GM10266 (cell line): ENCODE results near the gene SART3.

Source experiments
- DNase-seq: peaks from one replicate; pipeline ENCODE4 v3.0.0; 2012; ENCODE audit errors: extremely low spot score
- TF ChIP-seq, protein P1 (sequence below): IDR thresholded peaks from 2 replicates; pipeline ENCODE4 v1.5.1; 2012; ENCODE audit warnings: mild to moderate bottlenecking, low read depth; ENCODE audit not compliant: control insufficient read depth, insufficient read depth; ENCODE audit errors: missing control alignments

The SART3 gene

DNA sequence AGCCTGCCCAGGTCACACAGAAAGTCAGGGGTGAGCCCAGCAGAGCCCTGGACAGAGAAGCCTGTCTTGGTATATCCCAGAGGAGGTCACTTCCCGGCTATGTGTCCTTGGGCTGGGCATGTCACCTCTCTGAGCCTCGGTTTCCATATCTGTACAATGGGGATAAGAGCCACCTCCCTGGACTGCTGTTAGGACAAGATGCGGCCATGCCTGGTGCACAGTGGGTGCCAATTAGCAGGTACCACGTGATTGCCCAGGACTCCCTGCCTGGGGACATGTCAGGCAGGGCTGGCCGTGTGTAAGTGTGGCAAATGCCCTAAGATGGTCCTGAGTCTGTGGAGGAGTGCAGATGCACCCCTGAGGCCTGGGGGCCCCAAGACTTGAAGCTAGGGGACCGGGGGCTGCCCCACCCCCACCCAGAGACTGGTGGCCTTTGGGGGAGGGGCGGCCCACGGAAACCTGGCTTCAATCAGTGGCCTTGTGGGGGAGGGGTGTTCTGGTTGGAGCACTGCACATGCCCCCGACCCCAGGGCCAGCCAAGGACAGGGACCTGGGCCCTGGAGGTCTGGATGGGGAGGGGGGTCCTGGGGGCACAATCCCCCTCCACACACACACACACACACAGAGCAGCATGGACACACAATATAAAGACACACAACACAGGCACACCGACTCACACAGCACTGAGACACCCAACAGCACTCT, 36.0 kb upstream of the SART3 start:
- TF ChIP-seq, protein P1, sequence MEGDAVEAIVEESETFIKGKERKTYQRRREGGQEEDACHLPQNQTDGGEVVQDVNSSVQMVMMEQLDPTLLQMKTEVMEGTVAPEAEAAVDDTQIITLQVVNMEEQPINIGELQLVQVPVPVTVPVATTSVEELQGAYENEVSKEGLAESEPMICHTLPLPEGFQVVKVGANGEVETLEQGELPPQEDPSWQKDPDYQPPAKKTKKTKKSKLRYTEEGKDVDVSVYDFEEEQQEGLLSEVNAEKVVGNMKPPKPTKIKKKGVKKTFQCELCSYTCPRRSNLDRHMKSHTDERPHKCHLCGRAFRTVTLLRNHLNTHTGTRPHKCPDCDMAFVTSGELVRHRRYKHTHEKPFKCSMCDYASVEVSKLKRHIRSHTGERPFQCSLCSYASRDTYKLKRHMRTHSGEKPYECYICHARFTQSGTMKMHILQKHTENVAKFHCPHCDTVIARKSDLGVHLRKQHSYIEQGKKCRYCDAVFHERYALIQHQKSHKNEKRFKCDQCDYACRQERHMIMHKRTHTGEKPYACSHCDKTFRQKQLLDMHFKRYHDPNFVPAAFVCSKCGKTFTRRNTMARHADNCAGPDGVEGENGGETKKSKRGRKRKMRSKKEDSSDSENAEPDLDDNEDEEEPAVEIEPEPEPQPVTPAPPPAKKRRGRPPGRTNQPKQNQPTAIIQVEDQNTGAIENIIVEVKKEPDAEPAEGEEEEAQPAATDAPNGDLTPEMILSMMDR: no peak
- no peak for DNase-seq

DNA sequence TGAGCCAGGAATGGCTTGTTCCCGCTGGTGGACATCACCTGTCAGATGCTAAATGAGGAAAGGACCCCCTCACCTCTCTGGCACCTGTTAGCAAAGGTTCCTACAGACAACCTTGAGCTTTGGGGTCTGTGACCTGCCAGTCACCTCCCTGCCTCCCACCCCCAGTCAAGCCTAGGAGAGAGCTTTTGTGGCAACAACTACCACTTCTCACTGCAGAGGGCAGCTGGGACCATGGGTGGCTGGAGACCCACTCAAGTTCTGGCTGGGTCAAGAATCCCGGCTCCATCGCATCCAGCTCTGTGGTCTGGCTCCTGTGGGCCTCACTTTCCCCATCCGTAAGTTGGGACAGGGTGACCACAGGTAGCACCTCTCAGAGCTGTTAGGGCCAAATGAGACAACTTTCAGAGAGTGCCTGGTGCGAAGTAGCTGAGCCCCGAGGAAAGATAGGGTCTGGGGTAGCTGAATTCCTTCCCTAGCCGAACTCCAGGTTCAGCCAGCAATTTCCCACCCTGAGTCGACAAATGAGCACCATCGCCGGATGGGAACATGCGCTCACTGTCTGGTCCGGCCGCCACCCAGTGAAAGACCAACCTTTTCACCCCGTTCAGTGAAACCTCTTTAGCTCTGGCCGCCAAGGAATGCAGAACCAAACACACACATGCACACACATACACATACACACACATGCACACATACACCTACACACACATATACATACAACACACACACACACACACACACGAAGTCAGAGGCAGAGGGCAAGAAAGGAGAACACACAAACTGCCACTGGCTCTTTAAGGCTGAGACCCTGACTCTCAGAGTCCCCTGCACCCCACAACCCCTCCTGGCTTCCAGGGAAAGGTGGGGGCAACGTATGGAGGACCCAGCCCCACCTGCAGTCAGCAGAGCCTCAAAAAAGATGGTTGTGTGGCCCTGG, 35.0 kb upstream of the SART3 start:
- TF ChIP-seq, protein P1: no peak
- DNase-seq: no peak

DNA sequence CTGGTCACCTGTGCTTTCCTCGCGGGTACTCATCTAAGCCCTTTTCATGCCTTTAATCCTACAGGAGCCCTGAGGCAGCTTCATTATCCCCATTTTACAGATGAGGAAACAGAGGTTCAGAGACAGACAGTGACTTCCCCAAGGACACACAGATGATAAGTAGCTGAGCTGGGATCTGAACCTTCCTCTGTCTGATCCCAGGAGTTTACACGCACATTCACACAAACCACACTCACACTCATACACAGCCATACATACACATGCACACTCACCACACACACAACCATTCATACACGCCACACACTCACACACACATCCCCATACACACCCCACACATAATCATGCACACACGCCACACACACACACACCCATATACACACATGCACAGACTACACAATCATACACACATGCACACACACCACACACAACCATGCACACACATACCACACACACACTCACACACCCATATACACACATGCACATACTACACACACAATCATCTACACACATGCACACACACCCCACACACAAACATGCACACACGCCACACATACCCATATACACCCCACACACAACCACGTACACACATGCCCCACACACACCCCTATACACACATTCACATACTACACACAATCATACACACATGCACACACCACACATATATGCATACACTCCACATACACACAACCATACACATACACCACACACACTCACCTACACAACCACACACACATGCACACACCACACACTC, 34.2 kb upstream of the SART3 start:
- TF ChIP-seq, protein P1: no peak

DNA sequence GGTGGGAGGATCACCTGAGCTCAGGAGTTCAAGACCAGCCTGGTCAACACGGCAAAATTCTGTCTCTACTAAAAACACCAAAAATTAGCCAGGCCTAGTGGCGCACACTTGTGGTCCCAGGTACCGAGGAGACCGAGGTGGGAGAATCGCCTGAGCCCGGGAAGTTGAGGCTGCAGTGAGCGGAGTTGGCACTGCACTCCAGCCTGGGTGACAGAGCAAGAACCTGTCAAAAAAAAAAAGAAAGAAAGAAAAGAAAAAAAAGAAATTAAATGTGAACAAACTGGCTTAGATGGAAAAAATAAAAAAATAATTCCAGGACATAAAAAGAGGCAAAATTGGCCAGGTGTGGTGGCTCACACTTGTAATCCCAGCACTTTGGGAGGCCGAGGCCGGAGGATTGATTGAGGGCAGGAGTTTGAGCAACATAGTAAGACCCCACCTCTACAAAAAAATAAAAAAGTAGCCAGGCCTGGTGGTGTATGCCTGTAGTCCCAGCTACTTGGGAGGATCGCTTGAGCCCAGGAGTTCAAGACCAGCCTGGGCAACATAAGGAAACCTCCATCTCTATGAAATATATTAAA, 33.4 kb upstream of the SART3 start:
- no peak for DNase-seq
- TF ChIP-seq, protein P1: no peak

More for the DNA sequence above, 34.2 kb upstream of the SART3 start:
- DNase-seq: no peak

DNA sequence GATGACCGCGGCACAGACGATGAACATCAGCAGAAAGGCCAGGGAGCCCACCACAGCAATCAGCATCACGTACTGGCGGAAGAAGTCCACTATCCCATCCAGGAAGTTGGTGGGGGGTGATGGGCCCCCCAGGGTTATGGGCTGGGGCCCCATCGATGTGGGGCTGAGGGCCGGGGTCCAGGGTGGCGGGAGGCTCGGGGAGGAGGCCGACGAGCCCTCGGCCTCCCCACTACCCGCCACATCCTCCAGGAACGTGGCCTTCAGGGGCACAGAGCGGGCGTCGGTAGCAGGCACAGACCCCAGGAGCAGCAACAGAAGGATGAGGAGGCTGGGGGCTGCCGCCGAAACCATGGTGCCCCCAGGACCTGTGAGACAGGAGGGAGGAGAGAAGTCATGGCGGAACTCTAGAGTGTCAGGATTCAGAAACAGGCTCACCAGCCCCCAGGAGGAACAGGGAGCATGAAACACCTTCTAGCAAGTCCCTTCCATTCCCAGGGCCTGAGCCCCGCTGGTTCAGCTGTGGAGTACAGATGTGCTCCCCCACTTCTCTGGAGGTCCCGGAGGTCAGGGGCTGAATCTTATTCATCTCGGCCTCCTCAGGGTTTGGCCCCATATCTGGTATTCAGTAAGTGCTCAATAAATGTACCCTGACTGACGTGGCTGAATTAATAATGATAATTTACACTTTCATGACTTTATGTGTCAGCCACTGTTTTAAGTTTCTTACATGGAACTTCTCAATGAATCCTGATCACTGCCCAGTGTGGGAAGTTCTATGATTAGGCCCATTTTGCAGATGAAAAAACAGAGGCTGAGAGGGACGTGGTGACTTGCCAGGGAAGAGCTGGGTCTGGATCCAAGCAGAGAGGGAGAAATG, 31.3 kb upstream of the SART3 start:
- no peak for DNase-seq
- TF ChIP-seq, protein P1: no peak
